ENCODE results near the gene RPAIN.

- TF ChIP-seq CTCF (IDR thresholded peaks at IDR 0.05; ENCODE audit: control extremely low read depth in 1 of 3, insufficient read depth in 1 of 3, low read depth in 1 of 3, low read length in 3 of 3), result no peak
- TF ChIP-seq TBP (IDR thresholded peaks at IDR 0.05; ENCODE audit: low read depth, low read length), result no peak
- TF ChIP-seq EP300 (IDR thresholded peaks at IDR 0.05; ENCODE audit: borderline replicate concordance in 1 of 2, low read depth in 2 of 2, low read length in 2 of 2), result no peak
- no peak for TF ChIP-seq TAF1 (IDR thresholded peaks at IDR 0.05; ENCODE audit: low read depth, low read length)
- TF ChIP-seq YY1 (IDR thresholded peaks at IDR 0.05; ENCODE audit: low read depth, low read length), result no peak
- TF ChIP-seq GABPA (IDR thresholded peaks at IDR 0.05; ENCODE audit: borderline replicate concordance, insufficient read depth, low read length), result no peak
- TF ChIP-seq BRCA1 (IDR thresholded peaks at IDR 0.05; ENCODE audit: low read depth, low read length), result no peak
- no peak for TF ChIP-seq CHD1 (IDR thresholded peaks at IDR 0.05; ENCODE audit: low read depth, low read length)
- TF ChIP-seq PHF8 (conservative IDR thresholded peaks at IDR 0.05; ENCODE audit: low read depth, low read length), result no peak
- TF ChIP-seq EZH2 (IDR thresholded peaks at IDR 0.05; ENCODE audit: low read depth, low read length, severe bottlenecking), result no peak
- TF ChIP-seq RAD21 (IDR thresholded peaks at IDR 0.05 in 1 of 2, conservative IDR thresholded peaks at IDR 0.05 in 1 of 2; ENCODE audit: low read depth in 2 of 2, low read length in 2 of 2), result no peak
- no peak for TF ChIP-seq POU5F1 (IDR thresholded peaks at IDR 0.05; ENCODE audit: low read depth, low read length)
- TF ChIP-seq SRF (IDR thresholded peaks at IDR 0.05; ENCODE audit: low read depth, low read length), result no peak
Measured at GRCh38 chr17:5396612-5397011, 23.4 kb upstream of the RPAIN start.

Measured in H1 (cell line).